ENCODE measurements around the gene CEP104. TPM values are rescaled to one million over a fixed set of nuclear protein-coding genes. Genes with fewer than 3 reads are reported as not detected.

Gene CEP104
- polyA plus RNA-seq, 2 of the 4 experiments (the other 2 are of a cell fraction), result 14.5 to 28.8 TPM

GRCh38 chr1:3814771-3815561 is 42.0 kb downstream of the CEP104 start:
- Histone ChIP-seq H3K4me3 (no peak overlapping the region), H3K27ac (no peak overlapping the region), H3K4me1 (no peaks in the 10 kb centered on the region), H3K4me2 (no peak overlapping the region), H3K9me3 (no peaks in the 10 kb centered on the region)
- ChIA-PET POLR2A (no interaction called here), CTCF (no interaction called here)
- FAIRE-seq (no peak), DNase-seq (ENCODE audit: low read depth in 1 of 2, low spot score in 1 of 2) (no peak), ATAC-seq (no peak)
- TF ChIP-seq HEYL (CRISPR knock-in tag; IDR thresholded peaks at IDR 0.05) (no peak), TP53 (CRISPR knock-in tag; IDR thresholded peaks at IDR 0.05) (no peak), ZSCAN20 (CRISPR knock-in tag; IDR thresholded peaks at IDR 0.05) (no peak), FOXS1 (CRISPR knock-in tag; IDR thresholded peaks at IDR 0.05) (no peak), NR3C1 (IDR thresholded peaks at IDR 0.05) (no peak), ZNF302 (CRISPR knock-in tag; IDR thresholded peaks at IDR 0.05) (no peak), BHLHE40 (IDR thresholded peaks at IDR 0.05; ENCODE audit: low read depth, low read length) (no peak), USF2 (IDR thresholded peaks at IDR 0.05) (no peak)
- TF ChIP-seq, protein P1, sequence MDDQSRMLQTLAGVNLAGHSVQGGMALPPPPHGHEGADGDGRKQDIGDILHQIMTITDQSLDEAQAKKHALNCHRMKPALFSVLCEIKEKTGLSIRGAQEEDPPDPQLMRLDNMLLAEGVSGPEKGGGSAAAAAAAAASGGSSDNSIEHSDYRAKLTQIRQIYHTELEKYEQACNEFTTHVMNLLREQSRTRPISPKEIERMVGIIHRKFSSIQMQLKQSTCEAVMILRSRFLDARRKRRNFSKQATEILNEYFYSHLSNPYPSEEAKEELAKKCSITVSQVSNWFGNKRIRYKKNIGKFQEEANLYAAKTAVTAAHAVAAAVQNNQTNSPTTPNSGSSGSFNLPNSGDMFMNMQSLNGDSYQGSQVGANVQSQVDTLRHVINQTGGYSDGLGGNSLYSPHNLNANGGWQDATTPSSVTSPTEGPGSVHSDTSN (IDR thresholded peaks at IDR 0.05), result no peak
- TF ChIP-seq, protein P2, sequence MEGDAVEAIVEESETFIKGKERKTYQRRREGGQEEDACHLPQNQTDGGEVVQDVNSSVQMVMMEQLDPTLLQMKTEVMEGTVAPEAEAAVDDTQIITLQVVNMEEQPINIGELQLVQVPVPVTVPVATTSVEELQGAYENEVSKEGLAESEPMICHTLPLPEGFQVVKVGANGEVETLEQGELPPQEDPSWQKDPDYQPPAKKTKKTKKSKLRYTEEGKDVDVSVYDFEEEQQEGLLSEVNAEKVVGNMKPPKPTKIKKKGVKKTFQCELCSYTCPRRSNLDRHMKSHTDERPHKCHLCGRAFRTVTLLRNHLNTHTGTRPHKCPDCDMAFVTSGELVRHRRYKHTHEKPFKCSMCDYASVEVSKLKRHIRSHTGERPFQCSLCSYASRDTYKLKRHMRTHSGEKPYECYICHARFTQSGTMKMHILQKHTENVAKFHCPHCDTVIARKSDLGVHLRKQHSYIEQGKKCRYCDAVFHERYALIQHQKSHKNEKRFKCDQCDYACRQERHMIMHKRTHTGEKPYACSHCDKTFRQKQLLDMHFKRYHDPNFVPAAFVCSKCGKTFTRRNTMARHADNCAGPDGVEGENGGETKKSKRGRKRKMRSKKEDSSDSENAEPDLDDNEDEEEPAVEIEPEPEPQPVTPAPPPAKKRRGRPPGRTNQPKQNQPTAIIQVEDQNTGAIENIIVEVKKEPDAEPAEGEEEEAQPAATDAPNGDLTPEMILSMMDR (IDR thresholded peaks at IDR 0.05), result no peak
- TF ChIP-seq, protein P3, sequence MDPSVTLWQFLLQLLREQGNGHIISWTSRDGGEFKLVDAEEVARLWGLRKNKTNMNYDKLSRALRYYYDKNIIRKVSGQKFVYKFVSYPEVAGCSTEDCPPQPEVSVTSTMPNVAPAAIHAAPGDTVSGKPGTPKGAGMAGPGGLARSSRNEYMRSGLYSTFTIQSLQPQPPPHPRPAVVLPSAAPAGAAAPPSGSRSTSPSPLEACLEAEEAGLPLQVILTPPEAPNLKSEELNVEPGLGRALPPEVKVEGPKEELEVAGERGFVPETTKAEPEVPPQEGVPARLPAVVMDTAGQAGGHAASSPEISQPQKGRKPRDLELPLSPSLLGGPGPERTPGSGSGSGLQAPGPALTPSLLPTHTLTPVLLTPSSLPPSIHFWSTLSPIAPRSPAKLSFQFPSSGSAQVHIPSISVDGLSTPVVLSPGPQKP (IDR thresholded peaks at IDR 0.05; ENCODE audit: low read depth, low read length), result no peak
- TF ChIP-seq, protein P4, sequence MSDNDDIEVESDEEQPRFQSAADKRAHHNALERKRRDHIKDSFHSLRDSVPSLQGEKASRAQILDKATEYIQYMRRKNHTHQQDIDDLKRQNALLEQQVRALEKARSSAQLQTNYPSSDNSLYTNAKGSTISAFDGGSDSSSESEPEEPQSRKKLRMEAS (IDR thresholded peaks at IDR 0.05), result no peak
- TF ChIP-seq, protein P5, sequence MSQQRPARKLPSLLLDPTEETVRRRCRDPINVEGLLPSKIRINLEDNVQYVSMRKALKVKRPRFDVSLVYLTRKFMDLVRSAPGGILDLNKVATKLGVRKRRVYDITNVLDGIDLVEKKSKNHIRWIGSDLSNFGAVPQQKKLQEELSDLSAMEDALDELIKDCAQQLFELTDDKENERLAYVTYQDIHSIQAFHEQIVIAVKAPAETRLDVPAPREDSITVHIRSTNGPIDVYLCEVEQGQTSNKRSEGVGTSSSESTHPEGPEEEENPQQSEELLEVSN (IDR thresholded peaks at IDR 0.05; ENCODE audit: borderline replicate concordance, low read depth), result no peak
- WGBS (ENCODE audit: missing lambda C conversion rate), result 91% methylated on average over 26 of the region's 42 CpGs

- FAIRE-seq, result no peak
- H3K4me1 ChIP-seq, result 0 out of 3 replicates have a peak, but pooled peaks cover 3% of the 10 kb centered on the region
- no peak overlapping the region for H3K4me3 ChIP-seq
- 100% methylated on average over 2 of the region's 2 CpGs for WGBS (ENCODE audit: missing lambda C conversion rate)
- no peak for DNase-seq (ENCODE audit: low read depth in 1 of 2, low spot score in 1 of 2)
- H3K27ac ChIP-seq, result no peak overlapping the region
- ATAC-seq, result no peak
- H3K9me3 ChIP-seq, result no peaks in the 10 kb centered on the region
- CTCF ChIA-PET, result no interaction called here
- H3K4me2 ChIP-seq, result no peak overlapping the region
- TF ChIP-seq ZFP36 (IDR thresholded peaks at IDR 0.05; ENCODE audit: borderline replicate concordance, partially characterized antibody) (no peak), CBX2 (IDR thresholded peaks at IDR 0.05; ENCODE audit: borderline replicate concordance, low read depth) (no peak), HOXB13 (CRISPR knock-in tag; IDR thresholded peaks at IDR 0.05; ENCODE audit: low read depth) (no peak), JUN (IDR thresholded peaks at IDR 0.05) (no peak), ZNF302 (CRISPR knock-in tag; IDR thresholded peaks at IDR 0.05) (no peak)
- POLR2A ChIA-PET, result no interaction called here
Observed at GRCh38 chr1:3814065-3814464, 42.9 kb downstream of the CEP104 start.
